ENCODE measurements around the gene RGS14.
"Not testable (repeated sequence)": the region's sequence is repeated elsewhere in the genome, so short reads cannot be mapped to it uniquely, and the experiment has no call there.

GRCh38 chr5:177343000-177343399, 14.7 kb upstream of the RGS14 start:
- TF ChIP-seq, protein P1, sequence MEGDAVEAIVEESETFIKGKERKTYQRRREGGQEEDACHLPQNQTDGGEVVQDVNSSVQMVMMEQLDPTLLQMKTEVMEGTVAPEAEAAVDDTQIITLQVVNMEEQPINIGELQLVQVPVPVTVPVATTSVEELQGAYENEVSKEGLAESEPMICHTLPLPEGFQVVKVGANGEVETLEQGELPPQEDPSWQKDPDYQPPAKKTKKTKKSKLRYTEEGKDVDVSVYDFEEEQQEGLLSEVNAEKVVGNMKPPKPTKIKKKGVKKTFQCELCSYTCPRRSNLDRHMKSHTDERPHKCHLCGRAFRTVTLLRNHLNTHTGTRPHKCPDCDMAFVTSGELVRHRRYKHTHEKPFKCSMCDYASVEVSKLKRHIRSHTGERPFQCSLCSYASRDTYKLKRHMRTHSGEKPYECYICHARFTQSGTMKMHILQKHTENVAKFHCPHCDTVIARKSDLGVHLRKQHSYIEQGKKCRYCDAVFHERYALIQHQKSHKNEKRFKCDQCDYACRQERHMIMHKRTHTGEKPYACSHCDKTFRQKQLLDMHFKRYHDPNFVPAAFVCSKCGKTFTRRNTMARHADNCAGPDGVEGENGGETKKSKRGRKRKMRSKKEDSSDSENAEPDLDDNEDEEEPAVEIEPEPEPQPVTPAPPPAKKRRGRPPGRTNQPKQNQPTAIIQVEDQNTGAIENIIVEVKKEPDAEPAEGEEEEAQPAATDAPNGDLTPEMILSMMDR (conservative IDR thresholded peaks at IDR 0.05; ENCODE audit: low read length): not testable (repeated sequence)
- not testable (repeated sequence) for TF ChIP-seq EZH2phosphoT487 (IDR thresholded peaks at IDR 0.05; ENCODE audit: borderline replicate concordance, low read depth, low read length)
